GM10847 (cell line): Measurements from ENCODE around the gene TSPEAR.

Experiments
- POLR2A ChIP-seq: IDR thresholded peaks from 2 replicates; pipeline ENCODE4 v1.6.1; 2011; ENCODE audit not compliant: insufficient read length; ENCODE audit errors: extremely low read depth

Gene TSPEAR

DNA sequence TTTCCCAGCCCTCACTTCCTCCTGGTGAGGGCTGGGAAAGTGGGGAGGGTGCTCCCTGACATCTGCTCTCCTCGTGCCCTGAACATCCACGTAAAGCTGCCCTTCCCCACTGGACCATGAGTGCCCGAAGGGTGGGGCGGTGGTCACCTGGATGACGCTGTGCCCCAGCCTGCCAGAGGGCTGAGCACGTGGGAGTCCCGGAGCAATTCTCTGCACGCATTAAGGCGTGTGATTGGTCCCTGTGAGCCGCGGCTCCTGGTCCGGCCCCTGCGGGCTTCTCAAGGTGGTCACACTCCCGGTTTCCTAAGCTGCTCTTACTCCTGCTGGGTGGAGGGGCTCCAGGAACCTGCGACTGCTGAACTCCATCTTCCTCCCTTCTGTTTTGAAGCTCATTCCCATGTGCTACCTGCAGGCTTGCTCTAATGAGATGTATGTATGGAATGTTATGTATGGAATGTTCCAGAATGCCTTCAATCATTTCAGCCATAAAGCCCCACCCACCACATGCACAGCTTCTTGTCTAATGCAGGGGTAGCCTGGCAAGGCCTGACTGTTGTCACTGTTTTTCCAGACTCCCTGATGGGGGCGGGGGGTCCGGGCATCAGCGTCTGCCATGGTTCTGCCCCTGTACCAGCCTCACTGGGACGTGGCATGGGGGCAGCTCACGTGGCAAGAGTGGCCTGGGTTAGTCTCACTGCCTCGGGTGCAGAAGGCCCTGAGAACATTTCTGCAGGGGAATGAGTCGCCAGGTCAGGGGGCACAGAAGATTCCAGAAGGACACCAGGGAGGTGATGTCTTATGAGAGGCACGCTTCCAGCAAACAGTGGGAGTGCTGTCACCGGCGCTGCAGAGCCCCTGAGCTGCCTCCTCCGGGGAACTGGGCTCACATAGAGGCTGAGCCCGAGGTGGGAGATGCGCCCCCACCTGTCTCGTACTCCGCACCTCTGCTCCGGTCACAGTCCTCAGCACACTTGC is 190.8 kb downstream of the TSPEAR start:
- no peak for TF ChIP-seq POLR2A

DNA sequence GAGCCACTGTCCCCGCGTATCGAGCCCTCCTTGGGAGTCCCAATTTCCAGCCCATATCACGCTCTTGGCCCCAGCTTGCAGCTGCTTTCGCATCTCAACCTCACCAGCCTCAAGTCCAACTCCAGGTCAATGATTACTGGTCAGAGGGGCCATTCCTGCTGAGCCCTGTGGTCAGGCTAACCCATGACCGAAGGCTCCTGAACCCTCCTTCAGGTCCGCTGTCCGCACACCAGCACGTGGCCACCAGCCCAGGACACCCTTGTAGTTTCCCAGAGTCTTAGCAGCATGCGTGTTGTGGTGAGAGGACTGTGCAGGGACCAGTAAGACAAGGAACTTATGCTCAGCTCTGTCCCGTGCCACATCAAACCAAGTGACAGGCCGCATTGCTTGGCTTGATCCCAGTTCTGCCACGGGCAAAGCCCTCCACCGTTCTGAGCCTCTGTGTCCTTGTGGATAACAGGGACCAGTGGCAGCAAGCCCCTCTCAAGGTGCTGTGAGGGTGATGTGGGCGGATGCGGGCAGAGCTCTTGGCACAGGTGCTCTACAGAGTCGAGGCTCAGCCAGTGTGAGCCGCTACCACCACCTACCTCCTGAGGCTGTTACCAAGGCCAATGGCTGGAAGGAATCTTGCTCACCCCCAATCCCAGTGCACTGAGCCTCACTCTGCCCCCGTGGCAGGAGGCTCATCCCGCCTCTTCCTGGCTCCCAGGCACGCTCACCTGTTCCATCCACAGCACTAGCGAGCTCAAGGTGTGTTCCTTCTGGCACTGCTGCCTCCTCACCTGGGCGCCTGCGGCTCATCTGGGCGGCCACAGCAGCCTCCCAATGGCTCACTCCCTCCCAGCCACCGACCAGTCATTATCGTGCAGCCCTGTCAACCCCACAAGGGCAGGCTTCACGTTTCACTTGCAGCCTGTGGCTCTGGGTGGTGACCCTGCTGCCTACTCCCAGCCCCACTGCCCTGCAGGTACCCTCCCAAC is 191.7 kb downstream of the TSPEAR start:
- TF ChIP-seq POLR2A = no peak

DNA sequence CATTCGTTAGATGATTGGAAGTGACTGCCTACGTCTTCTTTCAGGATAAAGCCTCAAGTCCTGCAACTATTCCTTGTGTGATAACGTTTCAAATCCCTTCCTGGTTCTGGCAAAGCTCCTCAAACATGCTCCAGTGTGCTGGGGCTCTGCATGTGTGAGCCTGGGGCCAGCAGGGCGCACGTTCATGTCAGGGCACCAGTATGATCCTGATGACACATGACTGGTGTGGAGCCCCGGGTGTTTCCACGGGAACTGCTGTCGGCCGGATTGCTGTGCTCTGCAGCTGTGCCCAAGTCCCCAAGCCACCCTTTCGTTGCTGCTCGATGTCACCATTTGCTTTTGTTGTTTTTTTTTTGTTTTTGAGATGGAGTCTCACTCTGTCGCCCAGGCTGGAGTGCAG is 192.7 kb downstream of the TSPEAR start:
- TF ChIP-seq POLR2A = no peak

DNA sequence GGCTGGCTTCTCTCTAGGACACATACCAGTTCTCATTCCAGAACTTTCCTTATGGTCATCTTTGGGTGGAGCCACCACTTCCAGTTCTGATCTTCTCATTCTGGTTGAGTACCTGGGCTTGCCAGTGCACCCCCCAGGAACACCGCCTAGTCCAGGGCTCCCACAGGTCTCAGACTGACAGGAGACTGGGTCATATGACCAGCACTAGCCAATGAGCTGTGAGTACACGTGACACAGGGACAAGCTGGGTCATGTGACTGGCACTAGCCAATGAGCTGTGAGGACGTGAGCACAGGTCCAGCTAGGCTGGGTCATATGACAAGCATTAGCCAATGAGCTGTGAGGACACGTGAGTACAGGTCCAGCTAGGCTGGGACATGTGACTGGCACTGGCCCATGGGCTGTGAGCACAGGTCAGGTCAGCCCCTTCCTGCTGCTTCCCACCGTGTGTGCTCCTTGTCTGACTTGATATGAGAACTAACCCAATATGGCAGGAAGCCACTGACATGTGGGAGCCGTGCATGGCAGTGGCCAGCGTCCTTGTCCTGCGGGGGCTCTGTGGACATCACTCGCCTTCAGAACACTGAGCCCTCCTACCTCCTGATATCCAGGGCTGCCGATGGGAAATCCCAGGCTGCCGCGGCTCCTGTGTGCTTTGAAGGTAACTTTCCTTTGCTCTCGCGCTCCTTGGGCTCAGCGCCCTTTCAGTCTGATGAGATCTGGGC is 194.0 kb downstream of the TSPEAR start:
- TF ChIP-seq POLR2A = no peak

DNA sequence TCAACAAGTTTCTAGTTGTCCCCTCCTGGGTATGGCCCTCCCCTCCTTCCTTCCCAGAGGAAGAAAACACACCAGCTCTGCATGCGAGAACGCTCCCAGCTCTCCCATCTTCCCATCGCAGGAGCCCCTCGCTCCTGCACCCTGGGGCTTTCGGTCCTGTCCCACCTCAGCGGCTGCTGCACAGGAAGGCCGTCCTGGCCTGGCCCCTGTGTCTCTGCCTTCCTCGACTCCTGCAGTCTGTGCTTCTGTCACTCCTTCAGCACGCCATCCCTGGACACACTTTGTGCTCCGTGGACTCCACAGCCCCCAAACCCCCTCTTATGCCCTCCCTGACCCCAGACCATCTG is 194.6 kb downstream of the TSPEAR start:
- TF ChIP-seq POLR2A = no peak

DNA sequence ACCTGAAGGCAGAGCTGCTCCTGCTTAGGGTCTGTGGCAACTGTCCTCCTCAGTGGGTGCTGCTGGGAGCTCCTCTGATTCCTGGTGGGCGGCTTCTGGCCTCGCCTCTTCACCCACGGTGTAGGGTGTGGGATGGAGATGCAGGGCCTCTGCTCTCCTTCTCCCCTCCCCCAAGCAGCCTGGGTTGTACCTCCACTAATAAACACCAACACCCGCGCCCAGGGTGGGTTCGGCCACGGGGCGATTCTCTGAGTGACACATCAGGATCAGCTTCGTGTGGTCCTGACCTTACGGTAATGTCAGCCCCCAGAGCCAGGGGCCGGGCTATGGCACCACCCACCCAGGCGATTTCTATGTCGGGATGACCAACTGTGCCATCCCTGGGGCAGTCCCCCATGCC is 195.0 kb downstream of the TSPEAR start:
- no peak for TF ChIP-seq POLR2A

DNA sequence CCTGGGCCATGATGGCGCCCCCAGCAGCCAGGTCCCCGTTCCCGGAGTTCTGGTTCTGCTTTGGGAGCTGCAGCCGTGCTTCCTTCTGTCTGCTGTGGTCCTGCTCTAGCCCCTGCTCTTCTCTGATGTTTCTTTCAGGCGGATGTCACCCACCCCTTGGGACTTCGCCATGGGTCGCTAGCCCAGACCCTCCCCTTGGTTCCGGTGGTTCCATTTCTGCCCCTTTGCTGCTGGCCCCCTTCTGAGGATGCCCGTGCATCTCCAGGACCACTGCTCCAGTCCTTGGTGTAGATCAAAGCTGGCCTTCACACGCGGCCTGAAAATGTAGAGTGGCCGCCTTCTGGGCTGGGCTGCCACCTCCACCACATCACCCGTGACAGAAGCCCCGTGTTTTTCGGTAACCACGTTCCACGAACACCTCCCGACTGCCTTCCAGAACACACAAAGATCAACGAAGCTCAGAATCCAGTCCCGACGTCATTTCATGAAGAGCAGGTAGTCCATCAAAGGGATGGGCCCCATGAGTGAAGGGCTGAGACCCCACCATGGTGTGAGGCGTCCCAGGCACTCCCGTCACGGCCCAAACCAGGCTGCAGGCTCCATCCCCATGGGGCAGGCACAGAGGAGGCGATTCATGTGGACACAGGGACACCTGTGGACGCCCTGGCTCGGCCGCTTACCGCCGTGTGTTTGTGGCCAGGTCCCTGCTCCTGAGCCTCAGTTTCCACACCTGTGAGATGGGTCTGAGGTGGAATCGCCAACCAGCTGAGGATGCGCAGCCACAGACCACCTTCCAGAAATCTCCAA is 195.8 kb downstream of the TSPEAR start:
- TF ChIP-seq POLR2A = no peak

DNA sequence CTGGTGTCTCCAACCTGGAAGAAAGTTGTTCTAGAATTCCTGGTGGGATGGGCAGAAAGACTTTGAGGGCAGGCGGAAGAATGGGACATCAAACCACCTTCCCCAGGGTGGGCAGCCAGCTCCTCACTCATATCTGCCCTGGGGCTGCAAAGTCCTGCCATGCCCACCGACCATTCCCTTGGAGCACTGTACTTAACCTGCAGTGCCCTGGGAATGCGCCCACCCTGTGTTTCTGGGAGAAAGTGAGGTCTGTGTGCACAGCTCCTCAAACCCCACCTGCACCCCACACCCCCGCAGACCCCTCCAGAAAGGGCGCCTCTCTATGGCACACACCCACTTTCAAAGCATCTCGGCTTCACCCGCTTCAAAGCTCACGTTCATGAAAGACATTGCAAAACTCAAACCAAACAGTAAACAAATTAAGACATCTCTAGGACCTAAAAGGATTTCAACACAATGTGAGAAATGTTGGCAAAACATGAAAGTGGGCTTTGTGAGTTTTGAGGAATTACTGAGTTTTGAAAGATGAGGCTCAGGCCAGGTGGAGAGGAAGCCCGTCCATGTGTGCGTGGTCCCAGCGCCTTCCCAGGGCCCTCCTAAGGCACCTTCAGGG is 196.5 kb downstream of the TSPEAR start:
- no peak for TF ChIP-seq POLR2A

DNA sequence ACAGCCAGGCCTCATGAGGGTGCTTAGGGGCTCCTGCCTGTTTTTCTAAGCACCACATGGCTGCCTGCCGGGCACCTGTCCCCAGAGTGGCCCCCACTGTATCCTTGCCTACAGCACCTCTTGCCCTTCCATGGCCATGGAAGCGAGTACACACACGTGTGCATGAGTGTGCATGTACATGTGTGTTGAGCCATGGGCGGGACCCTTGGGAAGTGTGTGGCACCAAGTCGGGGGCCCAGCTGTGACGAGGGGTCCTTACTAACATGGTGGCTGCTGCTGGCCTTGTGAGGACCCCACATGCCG is 197.2 kb downstream of the TSPEAR start:
- TF ChIP-seq POLR2A = no peak

DNA sequence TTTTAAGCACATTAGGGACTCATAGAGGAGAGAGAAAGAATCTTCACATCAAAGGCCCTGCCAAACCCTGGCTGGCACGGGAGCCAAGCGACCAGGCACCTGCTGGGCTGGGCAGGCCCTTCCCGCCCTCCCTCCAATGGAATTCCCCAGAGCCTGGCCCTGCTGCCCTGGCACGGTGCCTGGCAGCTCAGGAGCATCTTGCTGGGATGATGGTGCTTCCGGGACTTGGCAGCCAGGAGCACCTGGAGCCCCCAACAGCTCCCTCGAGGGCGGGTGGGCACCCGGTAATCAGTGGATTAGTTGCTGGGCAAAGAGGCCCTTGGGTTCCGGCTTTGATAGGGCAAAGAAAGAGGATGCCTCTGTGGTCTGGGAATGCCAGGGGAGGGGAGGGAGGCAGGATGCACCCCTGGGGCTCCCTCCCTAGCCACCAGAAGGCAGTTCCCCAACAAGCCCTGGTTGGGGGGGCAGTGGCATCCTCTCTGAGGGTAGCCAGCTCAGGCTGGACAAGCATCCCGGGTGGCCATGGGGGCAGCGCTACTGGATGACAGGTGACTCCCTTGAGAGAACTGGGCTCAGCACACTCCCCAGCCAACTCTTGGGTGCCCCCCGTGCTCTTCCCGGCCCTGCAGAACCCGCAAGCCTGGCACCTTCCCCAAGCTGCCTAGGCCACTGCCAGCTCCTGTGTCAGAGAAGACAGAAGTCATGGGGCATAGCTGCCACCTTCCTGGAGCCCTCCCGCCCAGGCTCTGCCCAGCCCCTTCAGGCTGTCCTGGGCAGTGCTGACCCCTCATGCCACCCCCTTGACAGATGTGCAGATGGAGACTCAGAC is 197.8 kb downstream of the TSPEAR start:
- no peak for TF ChIP-seq POLR2A

DNA sequence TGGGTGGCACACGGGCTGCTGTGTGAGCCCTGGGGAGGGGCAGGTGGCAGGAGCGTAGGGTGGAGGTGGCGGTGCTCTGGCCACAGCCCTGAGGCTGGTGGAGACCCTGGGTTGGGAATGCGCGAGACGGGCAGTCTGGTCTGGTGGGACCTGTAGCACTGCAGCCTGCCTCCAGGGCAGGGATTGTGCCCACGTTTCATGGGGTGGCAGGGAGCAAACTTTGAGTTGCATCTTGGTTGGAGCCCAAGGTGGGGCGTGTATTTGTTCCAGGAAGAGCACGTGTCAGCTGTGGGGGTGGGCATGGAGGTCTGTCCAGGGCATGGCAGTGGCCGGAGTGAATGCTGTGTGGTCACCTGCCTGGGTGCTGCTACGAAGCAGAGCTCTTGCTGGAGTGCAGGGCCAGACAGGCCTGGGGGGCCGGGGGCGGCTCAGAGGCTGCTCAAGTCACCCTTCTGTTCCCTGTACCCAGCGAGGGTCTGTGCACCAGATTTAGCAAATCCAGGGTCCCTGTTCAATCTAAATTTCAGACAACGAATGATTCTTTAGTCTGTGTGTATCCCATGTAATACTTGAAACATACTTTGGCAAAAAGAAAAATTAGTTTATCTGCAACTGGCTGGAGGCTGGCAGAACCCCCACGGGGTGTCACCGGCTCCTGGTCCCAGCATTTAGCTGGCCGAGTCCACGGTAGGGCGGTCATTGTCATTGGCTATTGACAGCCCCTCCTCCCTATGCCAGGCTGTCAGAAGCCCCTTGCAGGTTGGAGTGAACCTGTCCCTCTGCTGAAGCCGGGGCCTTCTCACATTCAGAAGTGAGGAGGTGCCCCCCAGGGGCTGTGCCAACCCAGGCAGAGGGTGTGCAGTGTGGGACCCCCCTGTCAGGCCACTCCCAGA is 198.6 kb downstream of the TSPEAR start:
- no peak for TF ChIP-seq POLR2A

DNA sequence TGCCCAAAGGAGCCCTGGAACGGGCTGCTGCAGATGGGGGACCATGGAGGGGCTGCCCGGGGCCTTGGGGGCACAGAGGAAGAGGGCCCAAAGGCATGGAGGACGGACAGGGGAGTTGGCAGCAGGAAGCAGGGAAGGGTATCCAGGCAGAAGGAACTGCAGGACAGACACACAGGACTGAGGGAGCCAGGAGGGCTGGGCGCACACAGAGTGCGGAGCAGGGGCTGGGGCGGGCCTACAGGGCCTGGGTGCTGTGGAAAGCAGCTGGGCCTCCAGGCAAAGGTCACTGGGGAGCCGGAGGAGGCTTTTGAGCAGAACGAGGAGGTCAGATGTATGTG is 199.5 kb downstream of the TSPEAR start:
- no peak for TF ChIP-seq POLR2A
